H1 (cell line): Measurements from ENCODE around the gene ACAD9.

Experiments
- ATF2 ChIP-seq: IDR thresholded peaks from 2 replicates; pipeline ENCODE4 v1.6.1; 2012; ENCODE audit warnings: low read length, inconsistent platforms
- BRCA1 ChIP-seq: IDR thresholded peaks from 2 replicates; pipeline ENCODE4 v1.6.1; 2012; ENCODE audit warnings: low read depth, low read length, improper control_type of control experiment
- CTCF ChIP-seq, 3 experiments: IDR thresholded peaks; 1 replicate in 2 of 3; 2 replicates in 1 of 3; pipeline versions ENCODE4 v1.5.1 to v1.6.1; 2011; ENCODE audit warnings: low read length in 3 of 3, mild to moderate bottlenecking in 3 of 3, inconsistent platforms in 2 of 3, low read depth in 1 of 3, moderate library complexity in 1 of 3; ENCODE audit not compliant: insufficient read depth in 1 of 3; ENCODE audit errors: control extremely low read depth in 1 of 3
- EP300 ChIP-seq, 2 experiments: IDR thresholded peaks; 1 replicate in 1 of 2; 2 replicates in 1 of 2; pipeline ENCODE4 v1.6.1; 2011 to 2012; ENCODE audit warnings: low read depth in 2 of 2, low read length in 2 of 2, mild to moderate bottlenecking in 2 of 2, borderline replicate concordance in 1 of 2, inconsistent platforms in 1 of 2, moderate library complexity in 1 of 2
- POLR2A ChIP-seq, 2 experiments: IDR thresholded peaks; 1 replicate in 1 of 2; 2 replicates in 1 of 2; pipeline ENCODE4 v1.6.1; 2011; ENCODE audit warnings: low read depth in 2 of 2, low read length in 2 of 2, mild to moderate bottlenecking in 2 of 2; ENCODE audit errors: control extremely low read depth in 1 of 2
- TBP ChIP-seq: IDR thresholded peaks from 2 replicates; pipeline ENCODE4 v1.6.1; 2011; ENCODE audit warnings: low read depth, low read length, improper control_type of control experiment
- ZNF274 ChIP-seq: IDR thresholded peaks from 2 replicates; pipeline ENCODE4 v1.7.0; 2012; ENCODE audit warnings: low read length, borderline replicate concordance; ENCODE audit errors: extremely low read depth

GRCh38 chr3:128923576-128923975, 44.2 kb downstream of the ACAD9 start:
- TF ChIP-seq EP300 (IDR thresholded peaks at IDR 0.05; ENCODE audit: borderline replicate concordance in 1 of 2, low read depth in 2 of 2, low read length in 2 of 2) (no peak), BRCA1 (no peak), TBP (no peak), CTCF (IDR thresholded peaks at IDR 0.05; ENCODE audit: control extremely low read depth in 1 of 3, insufficient read depth in 1 of 3, low read depth in 1 of 3, low read length in 3 of 3) (no peak), POLR2A (IDR thresholded peaks at IDR 0.05; ENCODE audit: control extremely low read depth in 1 of 2, low read depth in 2 of 2, low read length in 2 of 2) (no peak), ATF2 (no peak), ZNF274 (no peak)
